ENCODE data around the gene NLRP5.

- TF ChIP-seq, protein P1, sequence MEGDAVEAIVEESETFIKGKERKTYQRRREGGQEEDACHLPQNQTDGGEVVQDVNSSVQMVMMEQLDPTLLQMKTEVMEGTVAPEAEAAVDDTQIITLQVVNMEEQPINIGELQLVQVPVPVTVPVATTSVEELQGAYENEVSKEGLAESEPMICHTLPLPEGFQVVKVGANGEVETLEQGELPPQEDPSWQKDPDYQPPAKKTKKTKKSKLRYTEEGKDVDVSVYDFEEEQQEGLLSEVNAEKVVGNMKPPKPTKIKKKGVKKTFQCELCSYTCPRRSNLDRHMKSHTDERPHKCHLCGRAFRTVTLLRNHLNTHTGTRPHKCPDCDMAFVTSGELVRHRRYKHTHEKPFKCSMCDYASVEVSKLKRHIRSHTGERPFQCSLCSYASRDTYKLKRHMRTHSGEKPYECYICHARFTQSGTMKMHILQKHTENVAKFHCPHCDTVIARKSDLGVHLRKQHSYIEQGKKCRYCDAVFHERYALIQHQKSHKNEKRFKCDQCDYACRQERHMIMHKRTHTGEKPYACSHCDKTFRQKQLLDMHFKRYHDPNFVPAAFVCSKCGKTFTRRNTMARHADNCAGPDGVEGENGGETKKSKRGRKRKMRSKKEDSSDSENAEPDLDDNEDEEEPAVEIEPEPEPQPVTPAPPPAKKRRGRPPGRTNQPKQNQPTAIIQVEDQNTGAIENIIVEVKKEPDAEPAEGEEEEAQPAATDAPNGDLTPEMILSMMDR (IDR thresholded peaks at IDR 0.05) = no peak
- TF ChIP-seq TCF7L2 (IDR thresholded peaks at IDR 0.05; ENCODE audit: low read depth, low read length) (no peak), POLR2AphosphoS5 (IDR thresholded peaks at IDR 0.05; ENCODE audit: low read depth, low read length) (no peak)
Observed at GRCh38 chr19:56109226-56109625, 122.7 kb downstream of the NLRP5 start.
